SK-N-MC (cell line): ENCODE measurements around the gene SMIM15.
A peak's percentile ranks its signal among the peaks of the same experiment; 100 is the strongest.

Experiments used
- DNase-seq: peaks from one replicate; pipeline ENCODE4 v3.0.0-alpha.2; 2011; ENCODE audit warnings: low read depth, low spot score
- H3K27ac ChIP-seq: fragments of 200-600 bp; sonication (generic); 2 replicates; pipeline ENCODE4 v1.5.1; 2016; ENCODE audit warnings: mixed run types
- H3K36me3 ChIP-seq: fragments of 200-600 bp; sonication (generic); 2 replicates; pipeline ENCODE4 v1.6.1; 2017; ENCODE audit warnings: antibody characterized with exemption, low read length, mixed read lengths; ENCODE audit not compliant: insufficient read depth
- H3K4me3 ChIP-seq: fragments of 200-600 bp; sonication (generic); 2 replicates; pipeline ENCODE4 v1.5.1; 2016
- H3K9ac ChIP-seq: fragments of 200-600 bp; sonication (generic); 2 replicates; pipeline ENCODE4 v1.8.0; 2017; ENCODE audit warnings: mixed run types, mixed read lengths; ENCODE audit not compliant: insufficient read length
- H3K9me3 ChIP-seq: fragments of 200-600 bp; sonication (generic); 2 replicates; pipeline ENCODE4 v1.6.1; 2017; ENCODE audit warnings: low read depth, mild to moderate bottlenecking, antibody characterized with exemption, low read length, moderate library complexity, mixed read lengths
- EZH2 ChIP-seq: fragments of 200-600 bp; sonication (generic); IDR thresholded peaks from one replicate; pipeline ENCODE4 v1.6.1; 2017; ENCODE audit warnings: antibody characterized with exemption
- FOXP2 ChIP-seq: optimal IDR thresholded peaks from 2 replicates; pipeline ENCODE3; 2011; ENCODE audit warnings: mild to moderate bottlenecking, moderate library complexity; ENCODE audit not compliant: insufficient read depth; ENCODE audit errors: extremely low read length, control extremely low read depth
- POLR2AphosphoS5 ChIP-seq: IDR thresholded peaks from 2 replicates; pipeline ENCODE4 v1.6.1; 2012; ENCODE audit warnings: mild to moderate bottlenecking, low read depth, low read length, borderline replicate concordance

SMIM15 gene

GRCh38 chr5:61184708-61185107 lies 22.4 kb upstream of the SMIM15 start:
- TF ChIP-seq EZH2: no peak
- peak; percentile 23; the same call in 1 of the 2 replicates for TF ChIP-seq POLR2AphosphoS5
- Histone ChIP-seq H3K9me3 (no peaks in the 10 kb centered on the region), H3K27ac (peak overlapping the region; percentile 73)

GRCh38 chr5:61183538-61183937 lies 21.3 kb upstream of the SMIM15 start:
- no peak for DNase-seq
- TF ChIP-seq EZH2 (no peak), FOXP2 (no peak), POLR2AphosphoS5 (no peak)
- Histone ChIP-seq H3K4me3 (no peak overlapping the region), H3K9ac (no peak overlapping the region), H3K9me3 (no peaks in the 10 kb centered on the region), H3K27ac (no peak overlapping the region), H3K36me3 (peaks cover 3% of the 10 kb centered on the region; the same call in 1 of the 2 replicates)

More at GRCh38 chr5:61184708-61185107, 22.4 kb upstream of the SMIM15 start:
- Histone ChIP-seq H3K4me3 (peak overlapping the region; percentile 12; the same call in 1 of the 2 replicates), H3K9ac (peak overlapping the region; percentile 2), H3K36me3 (peaks cover 3% of the 10 kb centered on the region; the same call in 1 of the 2 replicates)
- DNase-seq: no peak

- no peak for TF ChIP-seq FOXP2
- TF ChIP-seq EZH2: no peak
- TF ChIP-seq POLR2AphosphoS5: no peak
- H3K27ac ChIP-seq: peak overlapping the region; percentile 47; the same call in 1 of the 2 replicates
- H3K36me3 ChIP-seq: peaks cover 3% of the 10 kb centered on the region; the same call in 1 of the 2 replicates
- no peak overlapping the region for H3K4me3 ChIP-seq
- H3K9ac ChIP-seq: no peak overlapping the region
- H3K9me3 ChIP-seq: no peaks in the 10 kb centered on the region
- no peak for DNase-seq
Observed at GRCh38 chr5:61182449-61182848, 20.2 kb upstream of the SMIM15 start.

- H3K27ac ChIP-seq: peak overlapping the region; percentile 15; the same call in 1 of the 2 replicates
- peaks cover 3% of the 10 kb centered on the region; the same call in 1 of the 2 replicates for H3K36me3 ChIP-seq
- H3K9ac ChIP-seq: peak overlapping the region; percentile 61
- no peaks in the 10 kb centered on the region for H3K9me3 ChIP-seq
- TF ChIP-seq POLR2AphosphoS5: no peak
- TF ChIP-seq FOXP2: no peak
- no peak for TF ChIP-seq EZH2
- DNase-seq: no peak
- H3K4me3 ChIP-seq: peak overlapping the region; percentile 72
Observed at GRCh38 chr5:61180886-61181285, 18.6 kb upstream of the SMIM15 start.

GRCh38 chr5:61178702-61179101 lies 16.4 kb upstream of the SMIM15 start:
- no peak overlapping the region for H3K27ac ChIP-seq
- H3K9ac ChIP-seq: no peak overlapping the region
- no peak for DNase-seq
- TF ChIP-seq FOXP2: no peak
- TF ChIP-seq EZH2: no peak
- no peak for TF ChIP-seq POLR2AphosphoS5
- H3K36me3 ChIP-seq: no peaks in the 10 kb centered on the region
- H3K9me3 ChIP-seq: no peaks in the 10 kb centered on the region
- no peak overlapping the region for H3K4me3 ChIP-seq

- TF ChIP-seq EZH2 (no peak), FOXP2 (no peak), POLR2AphosphoS5 (no peak)
- Histone ChIP-seq H3K9ac (no peak overlapping the region), H3K4me3 (no peak overlapping the region), H3K27ac (no peak overlapping the region), H3K36me3 (no peaks in the 10 kb centered on the region), H3K9me3 (no peaks in the 10 kb centered on the region)
- DNase-seq: no peak
Observed at GRCh38 chr5:61177716-61178115, 15.4 kb upstream of the SMIM15 start.

GRCh38 chr5:61177070-61177469 lies 14.8 kb upstream of the SMIM15 start:
- H3K27ac ChIP-seq: no peak overlapping the region
- no peaks in the 10 kb centered on the region for H3K36me3 ChIP-seq
- no peak for TF ChIP-seq POLR2AphosphoS5
- TF ChIP-seq FOXP2: no peak
- TF ChIP-seq EZH2: no peak
- no peak overlapping the region for H3K4me3 ChIP-seq
- no peak overlapping the region for H3K9ac ChIP-seq
- H3K9me3 ChIP-seq: no peaks in the 10 kb centered on the region
- DNase-seq: no peak

- Histone ChIP-seq H3K9me3 (no peaks in the 10 kb centered on the region), H3K36me3 (no peaks in the 10 kb centered on the region), H3K27ac (no peak overlapping the region), H3K9ac (no peak overlapping the region), H3K4me3 (no peak overlapping the region)
- DNase-seq: no peak
- TF ChIP-seq POLR2AphosphoS5: no peak
- TF ChIP-seq EZH2: no peak
- no peak for TF ChIP-seq FOXP2
Observed at GRCh38 chr5:61176631-61177030, 14.4 kb upstream of the SMIM15 start.

GRCh38 chr5:61171479-61171878 lies 9.2 kb upstream of the SMIM15 start:
- no peaks in the 10 kb centered on the region for H3K9me3 ChIP-seq
- H3K4me3 ChIP-seq: no peak overlapping the region
- DNase-seq: no peak
- H3K36me3 ChIP-seq: no peaks in the 10 kb centered on the region
- TF ChIP-seq FOXP2: no peak
- TF ChIP-seq EZH2: no peak
- no peak for TF ChIP-seq POLR2AphosphoS5
- no peak overlapping the region for H3K9ac ChIP-seq
- no peak overlapping the region for H3K27ac ChIP-seq
